Measurements from ENCODE around the gene ARHGAP1. TPM values are rescaled to one million over a fixed set of nuclear protein-coding genes. Genes with fewer than 3 reads are reported as not detected.
"Not testable (repeated sequence)": the region's sequence is repeated elsewhere in the genome, so short reads cannot be mapped to it uniquely, and the experiment has no call there.

ARHGAP1 gene
- total and polyA plus RNA-seq, 2 experiments from 2014 or later = 54.3 to 98.5 TPM

- no peaks in the 10 kb centered on the region for H4K20me1 ChIP-seq (ENCODE audit: insufficient read depth)
- H3K27ac ChIP-seq = no peak overlapping the region
- no peaks in the 10 kb centered on the region for H3K36me3 ChIP-seq (ENCODE audit: low read depth)
- peaks cover 25% of the 10 kb centered on the region for H3K4me1 ChIP-seq (ENCODE audit: insufficient read depth)
- H3K79me2 ChIP-seq (ENCODE audit: insufficient read depth) = no peaks in the 10 kb centered on the region
- in situ Hi-C loops (cut with MboI) = no loop called here
- TF ChIP-seq EZH2phosphoT487 (IDR thresholded peaks at IDR 0.05; ENCODE audit: insufficient read depth, low read depth) (no peak), EZH2 (IDR thresholded peaks at IDR 0.05; ENCODE audit: insufficient read depth, poor library complexity, severe bottlenecking) (no peak)
- no peaks in the 10 kb centered on the region for H3K9me3 ChIP-seq (ENCODE audit: low read depth)
- WGBS, 2 experiments (ENCODE audit: low coverage in 1 of 2, low lambda C conversion rate in 2 of 2, missing lambda C conversion rate in 2 of 2) = 84 to 85% methylated on average over 7 of the region's 7 CpGs
- H3K9ac ChIP-seq = no peak overlapping the region
- no peak for DNase-seq
- H3K4me3 ChIP-seq = no peak overlapping the region
- peaks cover 33% of the 10 kb centered on the region for H3F3A ChIP-seq (ENCODE audit: insufficient read depth)
- no peaks in the 10 kb centered on the region for H3K27me3 ChIP-seq (replicated peaks; ENCODE audit: insufficient read depth)
- no peak overlapping the region for H2AFZ ChIP-seq
- no peaks in the 10 kb centered on the region for H3K9me2 ChIP-seq (ENCODE audit: insufficient read depth)
- H3K4me2 ChIP-seq (ENCODE audit: unreplicated experiment) = no peak overlapping the region
These were observed 12.6 kb upstream of the ARHGAP1 start for GRCh38 chr11:46712874-46713576.

- peak overlapping the region; percentile 82 for H3K9ac ChIP-seq
- in situ Hi-C loops (cut with MboI) = no loop called here
- peak overlapping the region; percentile 76 for H2AFZ ChIP-seq
These were observed 10.9 kb upstream of the ARHGAP1 start for GRCh38 chr11:46711303-46711702.

DNA sequence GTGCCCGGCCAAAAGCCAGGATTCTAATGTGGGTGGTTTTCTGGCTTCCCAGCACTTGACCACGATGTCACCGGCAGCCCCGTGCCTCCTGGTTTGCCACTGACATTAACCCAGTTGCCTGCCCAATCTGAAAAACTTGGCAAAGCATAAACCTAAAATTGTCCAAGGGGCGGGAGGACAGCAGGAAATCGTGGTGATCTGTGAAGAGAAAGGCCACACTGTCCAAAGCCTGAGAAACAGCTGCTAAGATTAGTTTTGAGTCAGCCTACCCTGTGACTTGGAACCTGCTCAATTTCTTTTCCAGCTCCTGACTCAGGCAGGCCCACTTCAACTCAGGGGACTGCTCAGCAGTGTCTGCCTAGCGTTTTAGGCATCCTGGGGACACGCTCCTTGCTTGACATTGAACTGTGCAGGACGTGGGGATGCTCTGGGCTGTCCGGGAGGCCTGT is 10.4 kb upstream of the ARHGAP1 start:
- 3% methylated on average over 10 of the region's 10 CpGs for WGBS, 2 experiments (ENCODE audit: low coverage in 1 of 2, low lambda C conversion rate in 2 of 2, missing lambda C conversion rate in 2 of 2)

More at GRCh38 chr11:46711303-46711702, 10.9 kb upstream of the ARHGAP1 start:
- 0 out of 2 replicates have a peak, but pooled peaks cover 3% of the 10 kb centered on the region for H3K36me3 ChIP-seq (ENCODE audit: low read depth)
- H3F3A ChIP-seq (ENCODE audit: insufficient read depth) = peaks cover 33% of the 10 kb centered on the region
- H4K20me1 ChIP-seq (ENCODE audit: insufficient read depth) = no peaks in the 10 kb centered on the region
- H3K79me2 ChIP-seq (ENCODE audit: insufficient read depth) = 0 out of 2 replicates have a peak, but pooled peaks cover 4% of the 10 kb centered on the region
- H3K4me3 ChIP-seq = no peak overlapping the region
- peak overlapping the region; percentile 22 for H3K4me2 ChIP-seq (ENCODE audit: unreplicated experiment)
- peak; percentile 46 for DNase-seq
- 22 to 28% methylated on average over 5 of the region's 5 CpGs for WGBS, 2 experiments (ENCODE audit: low coverage in 1 of 2, low lambda C conversion rate in 2 of 2, missing lambda C conversion rate in 2 of 2)
- no peak for TF ChIP-seq EZH2phosphoT487 (IDR thresholded peaks at IDR 0.05; ENCODE audit: insufficient read depth, low read depth)
- TF ChIP-seq EZH2 (IDR thresholded peaks at IDR 0.05; ENCODE audit: insufficient read depth, poor library complexity, severe bottlenecking) = no peak
- no peaks in the 10 kb centered on the region for H3K27me3 ChIP-seq (replicated peaks; ENCODE audit: insufficient read depth)
- peak overlapping the region; percentile 98 for H3K27ac ChIP-seq
- peaks cover 25% of the 10 kb centered on the region for H3K4me1 ChIP-seq (ENCODE audit: insufficient read depth)
- no peaks in the 10 kb centered on the region for H3K9me3 ChIP-seq (ENCODE audit: low read depth)
- H3K9me2 ChIP-seq (ENCODE audit: insufficient read depth) = no peaks in the 10 kb centered on the region

DNA sequence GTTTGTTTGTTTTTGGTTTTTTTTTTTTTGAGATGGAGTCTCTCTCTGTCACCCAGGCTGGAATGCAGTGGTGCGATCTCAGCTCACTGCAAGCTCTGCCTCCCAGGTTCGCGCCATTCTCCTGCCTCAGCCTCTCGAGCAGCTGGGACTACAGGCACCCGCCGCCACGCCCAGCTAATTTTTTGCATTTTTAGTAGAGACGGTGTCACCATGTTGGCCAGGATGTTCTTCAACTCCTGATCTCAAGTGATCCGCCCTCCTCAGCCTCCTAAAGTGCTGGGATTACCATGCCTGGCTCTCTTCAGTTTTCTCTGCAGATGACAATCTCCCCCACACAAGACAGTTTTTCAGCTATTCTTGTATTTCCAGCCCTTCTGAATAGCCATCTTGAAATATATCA is 8.9 kb upstream of the ARHGAP1 start:
- H3K9me3 ChIP-seq (ENCODE audit: low read depth); H3K9ac ChIP-seq; in situ Hi-C loops (cut with MboI); H3K9me2 ChIP-seq (ENCODE audit: insufficient read depth); H2AFZ ChIP-seq; H3K27ac ChIP-seq; H4K20me1 ChIP-seq (ENCODE audit: insufficient read depth); H3K4me3 ChIP-seq; H3K4me2 ChIP-seq (ENCODE audit: unreplicated experiment); DNase-seq; H3K27me3 ChIP-seq (replicated peaks; ENCODE audit: insufficient read depth): not testable (repeated sequence)
- peaks cover 17% of the 10 kb centered on the region; the same call in 1 of the 2 replicates for H3K79me2 ChIP-seq (ENCODE audit: insufficient read depth)
- WGBS, 2 experiments (ENCODE audit: low coverage in 1 of 2, low lambda C conversion rate in 2 of 2, missing lambda C conversion rate in 2 of 2) = 81 to 83% methylated on average over 9 of the region's 9 CpGs
- peaks cover 13% of the 10 kb centered on the region; the same call in 1 of the 2 replicates for H3K36me3 ChIP-seq (ENCODE audit: low read depth)
- H3F3A ChIP-seq (ENCODE audit: insufficient read depth) = peaks cover 28% of the 10 kb centered on the region
- peaks cover 17% of the 10 kb centered on the region for H3K4me1 ChIP-seq (ENCODE audit: insufficient read depth)

More for the DNA sequence above, 10.4 kb upstream of the ARHGAP1 start:
- Histone ChIP-seq H3K27ac (peak overlapping the region; percentile 98), H3K79me2 (ENCODE audit: insufficient read depth) (peaks cover 8% of the 10 kb centered on the region; the same call in 1 of the 2 replicates), H3K4me3 (no peak overlapping the region), H3K4me1 (ENCODE audit: insufficient read depth) (peaks cover 25% of the 10 kb centered on the region), H2AFZ (peak overlapping the region; percentile 76), H3K36me3 (ENCODE audit: low read depth) (peaks cover 8% of the 10 kb centered on the region; the same call in 1 of the 2 replicates), H3F3A (ENCODE audit: insufficient read depth) (peaks cover 33% of the 10 kb centered on the region), H3K27me3 (replicated peaks; ENCODE audit: insufficient read depth) (no peaks in the 10 kb centered on the region), H3K9me2 (ENCODE audit: insufficient read depth) (no peaks in the 10 kb centered on the region), H3K4me2 (ENCODE audit: unreplicated experiment) (peak overlapping the region; percentile 50), H3K9ac (peak overlapping the region; percentile 82), H4K20me1 (ENCODE audit: insufficient read depth) (no peaks in the 10 kb centered on the region), H3K9me3 (ENCODE audit: low read depth) (no peaks in the 10 kb centered on the region)
- TF ChIP-seq EZH2 (IDR thresholded peaks at IDR 0.05; ENCODE audit: insufficient read depth, poor library complexity, severe bottlenecking) = no peak
- TF ChIP-seq EZH2phosphoT487 (IDR thresholded peaks at IDR 0.05; ENCODE audit: insufficient read depth, low read depth) = no peak
- in situ Hi-C loops (cut with MboI) = no loop called here
- peak; percentile 98 for DNase-seq

Data from GM23248 (cell line).